IPS-18c (cell line): ENCODE measurements around the gene PCDHB10.
"Not testable (repeated sequence)": the region's sequence is repeated elsewhere in the genome, so short reads cannot be mapped to it uniquely, and the experiment has no call there.

Source experiments
- H3K4me3 ChIP-seq: 2 replicates; pipeline ENCODE4 v1.7.0; 2013; ENCODE audit warnings: low read depth, mild to moderate bottlenecking, low read length, moderate library complexity; ENCODE audit not compliant: insufficient read depth
- H3K9me3 ChIP-seq: one replicate; pipeline ENCODE4 v1.6.1; 2013; ENCODE audit warnings: mild to moderate bottlenecking, low read length, moderate library complexity; ENCODE audit not compliant: control insufficient read depth, insufficient read depth

PCDHB10 gene

GRCh38 chr5:141182248-141182647 is 9.9 kb upstream of the PCDHB10 start, which contains the start of gene PCDHB16:
Gene PCDHB16 (plus strand): TSS chr5:141182387. CDS start chr5:141182560, 173 bp downstream.
- Histone ChIP-seq H3K9me3 (peaks cover 4% of the 10 kb centered on the region), H3K4me3 (0 out of 2 replicates have a peak within 1 kb of the TSS, but pooled peaks have one; percentile 5)

GRCh38 chr5:141184117-141184855 is 7.9 kb upstream of the PCDHB10 start:
- H3K4me3 ChIP-seq, H3K9me3 ChIP-seq: not testable (repeated sequence)

DNA sequence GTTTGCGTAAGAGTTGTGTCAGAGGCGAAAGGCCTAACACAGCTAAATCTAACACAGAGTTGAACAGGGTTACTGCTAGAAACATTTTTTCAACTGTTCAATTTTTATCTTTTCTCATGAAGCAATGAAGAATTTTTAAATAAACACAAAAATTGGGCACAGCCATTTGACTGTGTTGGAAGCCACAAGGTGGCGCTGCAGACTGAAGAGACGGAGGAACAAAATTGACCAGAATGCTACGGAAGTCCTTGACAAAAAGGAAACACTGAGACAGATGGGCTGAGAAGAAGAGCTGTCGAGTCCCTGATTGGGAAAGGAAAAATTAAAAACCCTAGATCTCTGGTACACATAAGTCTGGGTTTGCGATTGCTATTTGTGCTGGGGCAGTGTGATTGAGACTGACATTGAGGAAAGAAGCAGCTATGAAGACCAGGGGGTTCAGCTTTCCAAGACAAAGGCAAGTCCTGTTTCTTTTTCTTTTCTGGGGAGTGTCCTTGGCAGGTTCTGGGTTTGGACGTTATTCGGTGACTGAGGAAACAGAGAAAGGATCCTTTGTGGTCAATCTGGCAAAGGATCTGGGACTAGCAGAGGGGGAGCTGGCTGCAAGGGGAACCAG is 5.1 kb upstream of the PCDHB10 start, which contains the start of gene PCDHB9:
Gene PCDHB9 (plus strand): TSS at position 265 of the 616 bp plus-strand sequence. CDS start 158 bp downstream, at position 423.
- no peaks in the 10 kb centered on the region for H3K9me3 ChIP-seq
- no peak within 1 kb of the TSS for H3K4me3 ChIP-seq

- H3K4me3 ChIP-seq, H3K9me3 ChIP-seq: not testable (repeated sequence)
Measured at GRCh38 chr5:141188682-141189081, 3.5 kb upstream of the PCDHB10 start.

GRCh38 chr5:141189131-141189530 is 3.0 kb upstream of the PCDHB10 start:
- H3K4me3 ChIP-seq, H3K9me3 ChIP-seq: not testable (repeated sequence)

DNA sequence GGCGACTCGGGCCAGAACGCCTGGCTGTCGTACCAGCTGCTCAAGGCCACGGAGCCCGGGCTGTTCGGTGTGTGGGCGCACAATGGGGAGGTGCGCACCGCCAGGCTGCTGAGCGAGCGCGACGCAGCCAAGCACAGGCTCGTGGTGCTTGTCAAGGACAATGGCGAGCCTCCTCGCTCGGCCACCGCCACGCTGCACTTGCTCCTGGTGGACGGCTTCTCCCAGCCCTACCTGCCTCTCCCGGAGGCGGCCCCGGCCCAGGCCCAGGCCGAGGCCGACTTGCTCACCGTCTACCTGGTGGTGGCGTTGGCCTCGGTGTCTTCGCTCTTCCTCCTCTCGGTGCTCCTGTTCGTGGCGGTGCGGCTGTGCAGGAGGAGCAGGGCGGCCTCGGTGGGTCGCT is 2.2 kb downstream of the PCDHB10 start:
- H3K4me3 ChIP-seq, H3K9me3 ChIP-seq: not testable (repeated sequence)

DNA sequence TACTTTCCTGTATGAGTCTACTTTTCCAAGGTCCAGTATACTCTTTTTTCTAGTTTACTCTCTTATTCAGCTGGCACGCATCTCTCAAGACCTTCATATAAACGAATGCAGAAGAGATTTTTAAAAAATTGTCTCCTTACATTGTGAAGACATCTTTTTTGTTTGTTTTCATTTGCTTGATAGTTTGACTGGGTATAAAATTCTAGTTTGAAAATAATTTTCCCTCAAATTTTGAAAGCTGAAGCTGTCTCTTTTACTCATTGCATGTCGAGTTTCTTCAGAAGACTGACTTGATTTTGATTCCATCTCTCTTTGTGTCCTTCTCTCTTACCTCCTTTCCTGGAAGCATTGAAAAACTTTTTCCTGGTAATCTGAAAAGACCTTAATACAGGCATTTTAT is 4.2 kb downstream of the PCDHB10 start:
- H3K4me3 ChIP-seq, result no peak overlapping the region
- H3K9me3 ChIP-seq, result no peaks in the 10 kb centered on the region

- Histone ChIP-seq H3K4me3 (no peak within 1 kb of the TSS), H3K9me3 (peaks cover 5% of the 10 kb centered on the region)
Measured at GRCh38 chr5:141199359-141200235, 7.4 kb downstream of the PCDHB10 start, which contains the start of gene PCDHB11. Gene PCDHB11 (plus strand): TSS chr5:141199627. CDS start chr5:141199775, 148 bp downstream.

GRCh38 chr5:141201126-141201525 is 9.0 kb downstream of the PCDHB10 start:
- not testable (repeated sequence) for H3K4me3 ChIP-seq, H3K9me3 ChIP-seq

DNA sequence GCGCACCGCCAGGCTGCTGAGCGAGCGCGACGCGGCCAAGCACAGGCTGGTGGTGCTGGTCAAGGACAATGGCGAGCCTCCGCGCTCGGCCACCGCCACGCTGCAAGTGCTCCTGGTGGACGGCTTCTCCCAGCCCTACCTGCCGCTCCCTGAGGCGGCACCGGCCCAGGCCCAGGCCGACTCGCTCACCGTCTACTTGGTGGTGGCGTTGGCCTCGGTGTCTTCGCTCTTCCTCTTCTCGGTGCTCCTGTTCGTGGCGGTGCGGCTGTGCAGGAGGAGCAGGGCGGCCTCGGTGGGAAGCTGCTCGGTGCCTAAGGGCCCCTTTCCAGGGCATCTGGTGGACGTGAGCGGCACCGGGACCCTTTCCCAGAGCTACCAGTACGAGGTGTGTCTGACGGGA is 9.5 kb downstream of the PCDHB10 start:
- H3K4me3 ChIP-seq, H3K9me3 ChIP-seq: not testable (repeated sequence)

GRCh38 chr5:141208478-141208877 is 16.3 kb downstream of the PCDHB10 start, which contains the start of gene PCDHB12:
Gene PCDHB12 (plus strand): TSS chr5:141208719. CDS start chr5:141208908, 189 bp downstream.
- Histone ChIP-seq H3K9me3 (peaks cover 3% of the 10 kb centered on the region), H3K4me3 (no peak within 1 kb of the TSS)

- not testable (repeated sequence) for H3K9me3 ChIP-seq
Measured at GRCh38 chr5:141210281-141210680, 18.1 kb downstream of the PCDHB10 start.

GRCh38 chr5:141210849-141211248 is 18.7 kb downstream of the PCDHB10 start:
- H3K4me3 ChIP-seq, H3K9me3 ChIP-seq: not testable (repeated sequence)

More at GRCh38 chr5:141210281-141210680, 18.1 kb downstream of the PCDHB10 start:
- not testable (repeated sequence) for H3K4me3 ChIP-seq

- not testable (repeated sequence) for H3K4me3 ChIP-seq, H3K9me3 ChIP-seq
Measured at GRCh38 chr5:141213656-141214339, 21.6 kb downstream of the PCDHB10 start, which contains the start of gene PCDHB13. Gene PCDHB13 (plus strand): TSS chr5:141213919. CDS start chr5:141214124, 205 bp downstream.

- not testable (repeated sequence) for H3K9me3 ChIP-seq
Measured at GRCh38 chr5:141214583-141214982, 22.4 kb downstream of the PCDHB10 start.

DNA sequence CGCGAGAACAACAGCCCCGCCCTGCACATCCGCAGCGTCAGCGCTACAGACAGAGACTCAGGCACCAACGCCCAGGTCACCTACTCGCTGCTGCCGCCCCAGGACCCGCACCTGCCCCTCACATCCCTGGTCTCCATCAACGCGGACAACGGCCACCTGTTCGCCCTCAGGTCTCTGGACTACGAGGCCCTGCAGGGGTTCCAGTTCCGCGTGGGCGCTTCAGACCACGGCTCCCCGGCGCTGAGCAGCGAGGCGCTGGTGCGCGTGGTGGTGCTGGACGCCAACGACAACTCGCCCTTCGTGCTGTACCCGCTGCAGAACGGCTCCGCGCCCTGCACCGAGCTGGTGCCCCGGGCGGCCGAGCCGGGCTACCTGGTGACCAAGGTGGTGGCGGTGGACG is 23.4 kb downstream of the PCDHB10 start:
- H3K4me3 ChIP-seq, H3K9me3 ChIP-seq: not testable (repeated sequence)

More at GRCh38 chr5:141214583-141214982, 22.4 kb downstream of the PCDHB10 start:
- H3K4me3 ChIP-seq, result not testable (repeated sequence)

GRCh38 chr5:141216035-141216434 is 23.9 kb downstream of the PCDHB10 start:
- H3K4me3 ChIP-seq, H3K9me3 ChIP-seq: not testable (repeated sequence)
